G401.6 (cell line): Measurements from ENCODE around the gene BAG3.
"Not testable (repeated sequence)": the region's sequence is repeated elsewhere in the genome, so short reads cannot be mapped to it uniquely, and the experiment has no call there.

Source experiments
- FAIRE-seq: peaks from 2 replicates; lab custom pipeline; 2012; peaks lifted over from hg19 to GRCh38; lab: Jason Lieb, UNC

Gene BAG3

DNA sequence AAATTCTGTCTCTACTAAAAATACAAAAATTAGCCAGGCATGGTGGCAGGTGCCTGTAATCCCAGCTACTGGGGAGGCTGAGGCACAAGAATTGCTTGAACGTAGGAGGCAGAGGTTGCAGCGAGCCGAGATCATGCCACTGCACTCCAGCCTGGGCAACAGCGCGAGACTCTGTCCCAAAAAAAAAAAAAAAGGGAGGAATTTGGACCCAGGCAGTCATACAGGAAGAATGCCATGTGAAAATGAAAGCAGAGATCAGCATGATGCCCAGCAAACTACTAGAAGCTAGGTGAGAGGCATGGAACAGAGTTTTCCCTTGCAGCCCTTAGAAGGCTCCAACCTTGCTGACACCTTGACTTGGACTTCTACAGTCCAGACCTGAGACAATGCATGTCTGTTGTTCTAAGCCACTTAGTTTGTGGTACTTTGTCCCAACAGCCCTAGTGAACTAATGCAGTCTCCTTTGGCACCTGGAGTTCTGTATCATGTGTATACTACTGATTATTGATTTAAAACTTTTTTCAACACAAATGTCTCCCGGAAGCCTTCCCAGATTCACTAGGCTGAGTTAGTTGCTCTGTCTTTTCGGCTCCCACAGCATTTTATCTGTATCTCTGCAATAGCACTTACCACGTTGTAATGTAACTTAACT lies 10.2 kb upstream of the BAG3 start:
- no peak for FAIRE-seq

DNA sequence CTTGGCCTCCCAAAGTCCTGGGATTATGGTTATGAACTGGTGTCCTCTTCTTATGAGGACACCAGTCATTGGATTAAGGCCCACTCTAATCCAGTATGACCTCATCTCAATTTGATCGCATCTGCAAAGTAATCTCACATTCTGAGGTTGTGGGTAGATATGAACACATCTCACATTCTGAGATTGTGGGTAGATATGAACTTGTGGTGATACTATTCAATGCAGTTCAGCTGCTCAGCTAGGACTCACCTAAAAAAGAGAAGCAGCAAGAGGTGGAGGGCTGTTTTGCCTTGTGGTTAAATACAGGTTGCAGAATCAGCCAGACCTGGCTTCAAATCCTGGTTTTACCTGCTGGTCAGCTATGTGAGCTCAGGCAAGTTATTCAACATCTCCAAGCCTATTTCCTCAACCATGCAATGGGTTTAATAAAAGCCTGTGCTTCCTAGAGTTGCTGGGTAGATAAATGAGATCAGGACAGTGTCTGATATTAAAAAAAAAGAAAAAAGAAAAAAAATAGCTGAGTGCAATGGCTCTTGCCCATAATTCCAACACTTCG lies 8.5 kb upstream of the BAG3 start:
- FAIRE-seq, result no peak

DNA sequence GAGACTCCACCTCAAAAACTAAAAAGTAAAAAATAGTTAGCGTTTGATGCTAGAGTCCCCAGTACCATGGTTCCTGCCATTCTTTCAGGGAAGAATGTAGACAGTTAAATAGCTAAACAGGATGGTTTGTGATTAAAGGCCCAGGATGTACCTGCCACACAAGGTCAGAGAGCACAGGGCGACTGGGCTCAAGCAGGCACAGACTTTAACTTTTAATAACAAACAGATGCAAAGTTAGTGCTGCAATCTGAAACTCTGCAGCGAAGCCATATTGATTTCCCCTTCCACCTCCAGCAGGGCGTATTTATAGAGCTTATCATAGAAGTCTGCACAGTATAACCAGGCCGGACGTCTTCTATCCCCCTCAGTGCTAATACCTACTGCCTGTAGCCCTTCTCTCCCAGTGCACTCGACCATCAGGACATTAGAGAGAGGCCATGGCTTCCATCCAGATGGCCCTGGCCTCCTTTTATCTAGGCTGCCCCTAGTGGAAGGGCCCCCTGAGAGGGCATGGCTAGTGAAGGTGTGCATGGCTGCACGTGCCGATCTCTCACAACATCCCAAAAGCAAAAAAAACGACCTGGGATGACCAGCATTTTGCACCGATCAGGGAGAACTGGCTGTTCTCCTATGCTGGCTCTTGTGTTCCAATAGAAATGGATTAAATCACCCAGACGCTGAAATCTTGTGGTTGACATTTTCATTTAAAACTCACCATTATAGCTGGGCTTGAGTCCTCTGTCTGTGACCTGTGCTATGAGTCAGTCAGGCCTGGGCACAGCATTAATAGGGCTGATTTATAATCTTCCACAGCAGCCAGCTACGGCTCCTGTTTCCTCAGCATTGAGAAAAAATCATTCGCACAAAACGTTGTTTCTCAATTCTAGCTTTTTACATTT lies 7.6 kb upstream of the BAG3 start:
- FAIRE-seq, result no peak

DNA sequence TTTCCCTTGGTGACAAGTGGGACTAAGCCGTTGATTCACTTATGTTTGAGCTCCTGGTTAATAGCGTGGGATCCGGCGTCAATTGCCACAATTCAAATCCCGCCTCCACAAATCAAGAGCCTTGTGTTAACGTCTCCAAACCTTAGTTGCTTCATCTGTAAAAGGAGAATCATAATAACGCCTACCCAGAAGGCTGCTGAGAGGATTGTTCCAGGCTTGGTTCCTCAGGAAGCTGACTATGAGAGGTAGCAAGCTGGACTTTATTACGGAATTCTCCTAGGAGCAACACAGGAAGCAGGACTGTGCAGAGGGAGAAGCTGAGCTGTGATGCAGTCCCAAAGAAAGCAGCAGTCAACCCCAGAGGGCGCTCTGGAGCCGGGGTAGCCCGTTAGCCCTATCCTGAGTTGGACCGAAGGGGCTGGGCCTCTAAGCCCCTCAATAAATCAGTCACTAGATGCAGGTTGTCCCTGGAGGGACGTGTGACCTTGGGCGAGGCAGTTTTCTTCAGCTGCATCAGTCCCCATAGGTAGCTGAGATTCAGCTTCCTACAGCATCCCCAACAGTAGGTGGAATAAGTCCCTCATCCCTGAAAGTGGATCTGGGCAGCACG lies 6.9 kb upstream of the BAG3 start:
- no peak for FAIRE-seq

DNA sequence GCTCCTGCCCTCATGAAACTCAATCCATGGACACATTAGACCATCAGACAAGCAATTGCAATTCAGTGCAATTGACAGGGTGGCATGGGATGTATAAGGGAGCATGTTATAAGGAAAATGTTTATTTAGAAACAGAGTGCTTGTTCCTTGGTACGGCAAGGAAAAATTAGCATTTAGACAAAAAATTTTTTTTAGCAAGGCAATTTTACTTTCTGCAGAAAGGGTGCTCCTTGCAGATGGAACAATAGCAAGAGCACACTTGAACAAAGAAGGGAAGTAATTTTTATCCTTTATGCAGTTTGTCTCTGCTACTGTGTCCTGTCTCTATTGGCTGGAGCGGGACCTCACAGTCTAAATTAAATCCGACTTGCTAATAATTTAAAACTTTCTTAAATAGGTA lies 6.2 kb upstream of the BAG3 start:
- FAIRE-seq, result no peak

DNA sequence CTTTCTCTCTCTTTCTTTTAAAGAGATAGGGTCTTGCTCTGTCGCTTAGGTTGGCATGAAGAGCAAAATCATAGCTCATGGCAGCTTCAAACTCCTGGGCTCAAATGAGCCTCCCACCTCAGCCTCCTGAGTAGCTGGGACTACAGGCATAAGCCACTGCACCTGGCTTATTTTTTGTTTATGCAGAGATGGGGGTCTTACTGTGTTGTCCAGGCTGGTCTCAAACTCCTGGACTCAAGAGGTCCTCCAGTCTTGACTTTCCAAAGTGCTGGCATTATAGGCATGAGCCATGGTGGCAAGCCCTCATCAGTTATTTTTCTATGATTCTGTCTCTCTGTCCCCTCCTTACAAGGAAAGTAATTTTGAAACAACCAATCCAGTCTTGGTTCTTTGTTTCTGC lies 1.1 kb upstream of the BAG3 start:
- no peak for FAIRE-seq

DNA sequence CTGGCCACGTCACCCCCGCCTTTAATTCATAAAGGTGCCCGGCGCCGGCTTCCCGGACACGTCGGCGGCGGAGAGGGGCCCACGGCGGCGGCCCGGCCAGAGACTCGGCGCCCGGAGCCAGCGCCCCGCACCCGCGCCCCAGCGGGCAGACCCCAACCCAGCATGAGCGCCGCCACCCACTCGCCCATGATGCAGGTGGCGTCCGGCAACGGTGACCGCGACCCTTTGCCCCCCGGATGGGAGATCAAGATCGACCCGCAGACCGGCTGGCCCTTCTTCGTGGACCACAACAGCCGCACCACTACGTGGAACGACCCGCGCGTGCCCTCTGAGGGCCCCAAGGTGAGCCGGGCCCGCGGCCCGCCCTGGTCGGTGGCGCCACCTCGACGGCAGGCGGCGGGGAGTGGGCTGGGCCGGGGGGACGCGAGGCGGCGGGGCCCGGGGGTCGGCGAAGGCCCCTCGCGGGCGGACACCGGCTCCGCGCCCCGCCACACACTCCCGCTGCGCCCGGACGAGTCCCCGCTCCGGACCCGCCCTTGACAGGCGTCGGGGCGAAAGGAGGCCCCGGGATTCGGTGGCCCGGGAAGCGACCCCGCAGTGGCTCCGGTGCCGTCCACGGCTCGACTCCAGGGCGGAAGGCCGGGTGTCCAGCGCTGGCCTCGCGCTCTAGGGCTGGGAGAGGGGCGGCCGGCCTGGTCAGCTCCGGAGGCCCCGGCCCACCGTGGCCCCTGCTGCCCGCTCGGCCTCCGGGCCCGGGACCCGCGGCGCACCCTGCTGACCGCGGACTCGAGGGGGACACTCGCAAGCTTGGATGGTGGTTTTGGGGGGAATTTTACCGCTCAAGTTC lies 557 bp downstream of the BAG3 start:
- FAIRE-seq, result no peak

DNA sequence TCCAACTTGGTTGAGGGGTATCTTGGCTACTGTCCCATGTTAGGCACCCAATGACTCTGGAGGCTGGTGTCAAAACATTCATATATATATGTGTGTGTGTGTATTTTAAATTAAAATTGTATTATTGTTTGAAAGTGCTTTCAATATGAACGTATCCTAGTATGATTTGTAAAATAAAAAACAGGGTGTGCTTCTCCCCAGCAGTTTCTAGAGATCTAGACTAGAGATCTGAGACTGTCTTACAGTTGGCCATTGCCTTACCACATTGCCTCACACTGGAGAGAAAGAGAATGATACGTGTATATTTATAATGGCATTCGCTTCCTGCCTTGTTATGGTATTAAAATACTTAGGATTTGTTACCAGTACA lies 1.2 kb downstream of the BAG3 start:
- FAIRE-seq, result peak; percentile 91

DNA sequence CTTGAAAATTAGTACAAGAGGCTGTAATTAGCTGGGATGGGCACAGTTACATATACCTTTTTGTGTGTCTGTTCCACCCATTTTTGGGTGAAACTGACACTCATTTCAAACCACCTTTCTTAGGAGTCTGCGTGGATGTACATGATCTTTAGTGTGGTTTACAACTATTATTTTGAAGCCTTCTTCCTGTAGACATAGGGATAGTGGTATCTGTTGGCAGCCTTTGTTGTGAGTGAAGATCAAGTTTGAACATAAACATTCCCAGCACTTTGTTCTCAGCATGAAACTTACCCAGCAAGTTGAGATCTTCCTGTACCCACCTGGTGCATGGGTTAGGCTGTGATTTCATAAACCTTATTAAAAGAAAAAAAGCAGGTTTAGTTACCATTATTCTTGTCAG lies 2.0 kb downstream of the BAG3 start:
- no peak for FAIRE-seq

DNA sequence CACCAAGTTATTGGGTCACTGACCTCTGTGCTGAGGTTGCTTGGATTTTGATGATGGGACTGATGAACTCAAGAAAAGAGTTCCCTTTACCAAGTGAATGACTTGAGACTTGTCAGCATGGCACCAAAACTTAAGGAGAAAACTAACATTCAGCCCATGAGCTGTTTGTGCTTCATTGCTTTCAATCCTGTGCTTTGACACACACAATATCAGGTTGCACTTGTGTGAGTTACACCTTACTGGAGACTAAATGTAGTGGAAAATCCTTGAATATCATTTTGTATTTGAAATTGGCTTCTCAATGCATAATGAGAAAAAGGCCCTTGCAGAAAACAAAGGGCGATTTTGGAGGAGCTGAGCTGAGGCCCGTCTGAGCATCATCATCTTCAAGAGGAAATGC lies 2.7 kb downstream of the BAG3 start:
- no peak for FAIRE-seq

DNA sequence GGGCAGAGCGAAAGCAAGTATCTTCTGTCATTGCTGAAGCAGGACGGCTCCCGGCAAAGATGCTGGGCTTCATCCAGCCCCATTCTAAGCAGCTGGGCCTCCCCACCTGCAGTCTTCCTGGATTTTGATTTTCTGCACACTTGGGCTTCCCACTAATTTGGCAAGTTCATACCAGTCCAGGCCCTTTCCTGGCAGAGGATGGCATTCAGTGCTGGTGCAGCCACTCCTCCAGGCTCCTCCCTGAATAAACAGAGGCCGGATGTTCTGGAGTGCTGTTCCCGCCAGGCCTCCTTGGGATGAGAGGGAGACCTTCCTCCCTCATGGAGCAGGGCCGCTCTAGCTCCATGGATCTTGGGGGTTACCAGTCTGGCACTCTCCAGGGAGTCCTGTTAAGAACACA lies 3.4 kb downstream of the BAG3 start:
- FAIRE-seq, result no peak

DNA sequence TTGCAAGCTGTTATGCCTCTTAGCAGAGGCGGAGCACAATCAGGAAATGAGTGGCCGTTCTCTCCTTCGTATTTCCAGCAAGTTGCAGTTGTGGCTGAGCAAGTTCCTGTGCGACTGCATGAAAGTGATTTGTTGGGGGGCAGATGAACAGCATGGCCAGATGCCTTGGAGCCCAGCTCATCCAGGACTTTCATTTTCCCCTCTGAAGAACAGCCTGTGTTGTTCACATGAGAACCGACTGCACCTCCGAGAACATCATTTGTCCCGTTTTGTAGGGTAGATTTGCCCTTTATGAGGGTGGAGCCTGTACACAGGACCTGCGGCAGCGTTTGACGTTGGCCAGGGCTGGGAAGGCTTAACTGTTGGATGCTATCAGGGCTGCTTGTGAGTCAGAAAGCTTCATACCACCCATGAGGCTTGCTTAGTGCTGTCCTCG lies 4.4 kb downstream of the BAG3 start:
- FAIRE-seq, result no peak

DNA sequence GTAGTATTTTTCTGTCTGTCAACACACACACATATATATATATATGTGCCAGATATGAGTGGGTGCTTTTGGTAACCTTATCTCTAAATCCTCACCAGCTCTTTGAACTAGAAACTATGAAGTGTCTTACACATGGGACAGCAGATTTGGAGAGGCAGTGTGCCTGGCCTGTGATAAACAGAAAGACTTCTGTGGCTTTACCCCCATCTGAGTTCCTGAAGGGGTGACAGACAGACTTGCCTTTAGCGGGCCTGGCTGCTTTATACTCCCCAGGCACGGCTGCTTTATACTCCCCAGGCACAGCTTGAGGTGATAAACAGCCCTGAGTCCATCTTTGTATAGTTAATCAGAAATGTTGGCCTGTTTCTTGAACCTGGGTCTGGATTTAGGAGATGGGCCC lies 5.6 kb downstream of the BAG3 start:
- no peak for FAIRE-seq

DNA sequence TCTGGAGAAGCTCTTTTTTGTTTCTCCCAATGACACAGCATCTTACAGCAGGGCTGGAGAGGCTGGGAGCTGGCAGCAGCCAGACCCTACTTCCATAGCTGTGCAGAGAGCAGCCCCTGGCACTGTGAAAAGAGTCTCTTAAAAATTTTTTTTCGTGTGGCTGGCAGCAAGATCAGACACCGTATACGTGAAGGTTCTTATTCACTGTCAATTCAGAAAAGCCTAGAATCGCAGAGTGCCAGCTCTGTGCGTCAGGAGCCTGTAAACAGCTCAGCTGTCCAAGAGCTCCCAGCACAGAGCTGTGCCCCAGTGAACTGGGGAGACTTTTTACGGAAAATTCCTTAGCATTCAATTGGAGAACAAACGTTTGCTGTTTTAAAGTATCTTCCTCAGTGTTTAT lies 6.5 kb downstream of the BAG3 start:
- no peak for FAIRE-seq

DNA sequence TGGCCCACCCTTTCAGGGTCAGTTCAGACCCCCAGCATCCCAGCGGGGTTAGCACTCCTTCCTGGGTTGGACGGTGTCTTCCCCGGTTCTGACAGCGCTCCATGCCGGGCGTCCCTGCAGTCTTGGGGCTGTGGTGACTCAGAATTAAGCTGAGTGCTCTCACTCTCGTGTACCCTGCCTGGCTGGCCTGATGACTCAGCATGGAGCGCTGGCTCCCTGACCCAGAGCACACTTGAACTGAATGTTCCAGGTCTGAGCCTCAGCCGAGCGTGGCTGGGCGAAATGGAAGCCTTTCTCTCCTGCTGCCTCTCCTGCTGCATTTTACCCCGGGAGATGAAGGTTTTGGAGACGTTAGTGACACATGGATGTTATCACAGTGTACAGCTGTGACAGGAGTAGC lies 7.1 kb downstream of the BAG3 start:
- FAIRE-seq, result no peak

DNA sequence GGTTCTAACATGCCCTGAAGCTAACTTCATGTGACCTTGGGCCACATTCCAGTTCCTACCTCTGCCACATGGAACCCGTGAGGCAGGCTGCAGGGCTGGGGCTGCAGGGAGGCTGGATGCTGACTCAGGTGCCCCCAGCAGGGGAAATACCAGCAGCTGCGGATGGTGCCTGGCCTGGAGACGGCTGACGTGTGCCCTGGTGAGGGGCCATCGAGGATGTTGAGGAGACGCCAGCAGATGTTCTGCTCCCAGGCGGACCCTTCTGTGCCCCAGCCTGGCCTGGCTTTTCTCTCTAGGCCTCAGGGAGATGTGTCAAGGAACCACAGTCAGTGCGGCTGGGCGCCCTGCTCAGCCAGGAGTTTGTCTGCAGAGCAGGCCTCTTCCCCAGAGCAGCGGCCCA lies 8.8 kb downstream of the BAG3 start:
- no peak for FAIRE-seq

DNA sequence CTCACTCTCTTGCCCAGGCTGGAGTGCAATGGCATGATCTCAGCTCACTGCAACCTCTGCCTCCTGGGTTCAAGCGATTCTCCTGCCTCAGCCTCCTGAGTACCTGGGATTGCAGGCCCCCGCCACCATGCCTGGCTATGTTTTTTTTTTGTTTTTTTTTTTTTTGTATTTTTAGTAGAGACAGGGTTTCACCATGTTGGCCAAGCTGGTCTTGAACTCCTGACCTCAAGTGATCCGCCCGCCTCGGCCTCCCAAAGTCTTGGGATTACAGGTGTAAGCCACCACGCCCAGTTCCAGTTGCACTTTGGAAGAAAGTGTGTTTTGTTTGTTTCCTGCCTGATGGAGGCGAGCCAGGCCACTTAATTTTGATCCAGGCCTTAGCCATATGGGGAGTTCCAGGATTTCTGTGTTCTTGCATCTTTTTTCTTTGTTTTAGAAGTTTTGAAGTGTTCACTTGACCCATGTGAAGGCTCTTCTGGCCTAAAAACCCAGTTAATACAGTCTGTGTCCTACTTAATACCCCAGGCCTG lies 11.0 kb downstream of the BAG3 start:
- FAIRE-seq, result not testable (repeated sequence)

DNA sequence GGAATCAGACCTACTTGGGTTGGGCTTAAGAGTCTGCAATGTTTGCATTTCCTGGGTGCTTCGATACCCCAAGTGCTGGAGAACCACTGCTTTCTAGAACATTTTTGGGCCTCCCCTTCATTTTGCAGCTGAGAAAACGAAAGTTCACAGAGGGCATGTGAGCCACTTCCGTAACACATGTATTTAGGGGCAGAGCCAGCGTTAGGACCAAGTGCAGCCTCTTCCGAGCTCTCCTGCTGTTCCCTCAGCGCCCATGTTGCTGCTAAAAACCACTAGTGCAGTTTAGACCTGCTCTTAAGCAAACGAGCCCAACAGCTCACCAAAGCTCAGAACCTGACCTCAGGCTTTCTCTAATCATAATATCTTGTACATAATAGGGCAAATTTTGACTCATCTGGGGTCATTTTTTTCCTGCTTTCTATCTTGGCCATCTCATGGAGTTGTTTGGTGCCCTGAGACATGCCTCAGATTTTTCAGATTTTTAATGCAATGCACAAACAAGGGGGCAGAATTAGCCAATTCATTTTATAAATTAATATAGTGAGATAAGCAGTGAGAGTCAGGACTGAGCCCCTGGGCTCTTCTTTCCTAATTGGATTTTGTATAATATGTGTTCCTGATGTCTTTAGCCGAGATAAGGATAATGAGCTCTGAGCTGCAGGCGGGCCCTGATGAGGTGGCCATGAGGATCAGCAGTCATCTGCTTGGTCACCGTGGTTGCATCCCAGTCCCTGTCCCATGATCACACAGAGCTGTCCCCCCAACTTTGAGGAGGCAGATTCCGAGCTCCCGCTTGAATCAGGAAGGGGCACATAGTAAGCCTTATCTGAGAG lies 12.9 kb downstream of the BAG3 start:
- FAIRE-seq, result no peak

DNA sequence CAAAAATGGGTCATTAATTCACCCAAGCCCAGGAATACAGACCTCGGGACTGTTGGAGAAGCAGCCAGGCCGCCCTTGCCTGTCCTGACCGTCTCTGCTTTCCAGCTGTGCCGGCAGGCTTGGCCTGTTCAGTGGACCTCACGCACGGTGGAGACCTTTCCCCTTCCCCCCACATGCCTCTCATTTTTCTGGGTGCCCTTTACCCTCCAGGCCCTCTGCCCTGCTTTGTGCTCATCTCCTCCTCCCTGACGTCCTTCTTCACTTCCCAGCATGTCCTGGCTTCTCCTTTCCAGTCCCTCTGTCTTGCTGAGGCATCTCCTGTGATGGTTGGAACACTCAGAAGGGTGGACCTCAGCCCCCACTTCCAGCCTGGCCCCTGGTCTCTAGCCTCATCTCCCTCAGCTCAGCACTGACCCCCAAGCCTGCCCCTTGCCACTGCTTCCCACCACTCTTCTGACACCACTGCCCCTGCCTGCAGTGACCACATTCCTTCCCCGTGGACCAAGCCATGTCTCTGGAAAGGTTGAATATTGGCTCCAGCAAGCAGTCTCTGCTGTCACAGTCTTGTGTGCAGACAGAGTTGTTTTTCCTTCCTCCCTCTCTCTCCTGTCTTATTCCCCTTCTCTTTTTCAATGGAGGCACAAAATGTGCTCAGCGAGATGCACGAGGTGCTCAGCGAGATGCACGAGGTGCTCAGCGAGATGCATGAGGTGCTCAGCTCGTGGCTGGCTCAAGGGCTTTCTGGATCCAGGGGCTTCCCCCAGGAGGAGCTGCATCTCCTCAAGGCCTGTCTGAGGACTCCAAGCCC lies 14.9 kb downstream of the BAG3 start:
- FAIRE-seq, result no peak

DNA sequence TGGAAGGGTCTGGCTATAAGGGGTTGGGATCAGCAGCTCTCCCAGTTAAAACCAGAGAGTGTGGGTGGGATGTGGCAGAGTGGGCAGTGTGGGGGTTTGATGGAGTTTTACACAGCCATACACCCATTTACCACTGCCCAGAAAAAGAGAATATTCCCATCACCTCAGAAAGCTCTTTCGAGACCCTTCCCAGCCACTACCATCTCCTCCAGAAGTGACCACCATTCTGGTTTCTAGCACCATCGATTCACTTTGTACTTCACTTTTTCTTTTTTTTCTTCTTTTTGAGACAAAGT lies 15.5 kb downstream of the BAG3 start:
- FAIRE-seq, result no peak
